Measurements from ENCODE around the gene SYPL1. TPM values are rescaled to one million over a fixed set of nuclear protein-coding genes. Genes with fewer than 3 reads are reported as not detected.
A peak's percentile ranks its signal among the peaks of the same experiment; 100 is the strongest.

The SYPL1 gene
- total RNA-seq (100 to 1,000 TPM in 1 of 10 donors, 10 to 100 TPM in 9; 63.9 to 121 (median 80.9) TPM), polyA plus RNA-seq (10 to 100 TPM; 58.5 to 59.9 TPM)
- long read RNA-seq, donor 1, transcript SYPL1-202 (5 exons, 2,151 nt): major isoform, 194 of 206 reads
- long read RNA-seq, donor 1, partial matches to known transcripts: 0 of 206 reads
- long read RNA-seq, donor 1, other reads (novel, unspliced or antisense): 11 of 206 reads
- long read RNA-seq, donor 2, transcript SYPL1-205 (6 exons, 1,193 nt): minor isoform, 6 of 206 reads
- long read RNA-seq, donor 2, transcript SYPL1-202 (5 exons, 2,151 nt): major isoform, 176 of 206 reads
- long read RNA-seq, donor 2, partial matches to known transcripts: 3 of 206 reads
- long read RNA-seq, donor 2, other reads (novel, unspliced or antisense): 20 of 206 reads
- long read RNA-seq, donor 3, transcript SYPL1-202 (5 exons, 2,151 nt): major isoform, 700 of 767 reads
- long read RNA-seq, donor 3, transcript SYPL1-201 (6 exons, 2,127 nt): minor isoform, 6 of 767 reads
- long read RNA-seq, donor 3, transcript SYPL1-205 (6 exons, 1,193 nt): minor isoform, 13 of 767 reads
- long read RNA-seq, donor 3, partial matches to known transcripts: 11 of 767 reads
- long read RNA-seq, donor 3, other reads (novel, unspliced or antisense): 37 of 767 reads

GRCh38 chr7:106112118-106112971, at the start of gene SYPL1:
Gene SYPL1 (minus strand): TSS chr7:106112312. CDS start chr7:106112208, 104 bp downstream.
- no peaks in the 10 kb centered on the region for H3K27me3 ChIP-seq
- 2 to 3% methylated on average over 49 to 76 of the region's 76 CpGs for WGBS, 2 donors
- TF ChIP-seq, protein P1, sequence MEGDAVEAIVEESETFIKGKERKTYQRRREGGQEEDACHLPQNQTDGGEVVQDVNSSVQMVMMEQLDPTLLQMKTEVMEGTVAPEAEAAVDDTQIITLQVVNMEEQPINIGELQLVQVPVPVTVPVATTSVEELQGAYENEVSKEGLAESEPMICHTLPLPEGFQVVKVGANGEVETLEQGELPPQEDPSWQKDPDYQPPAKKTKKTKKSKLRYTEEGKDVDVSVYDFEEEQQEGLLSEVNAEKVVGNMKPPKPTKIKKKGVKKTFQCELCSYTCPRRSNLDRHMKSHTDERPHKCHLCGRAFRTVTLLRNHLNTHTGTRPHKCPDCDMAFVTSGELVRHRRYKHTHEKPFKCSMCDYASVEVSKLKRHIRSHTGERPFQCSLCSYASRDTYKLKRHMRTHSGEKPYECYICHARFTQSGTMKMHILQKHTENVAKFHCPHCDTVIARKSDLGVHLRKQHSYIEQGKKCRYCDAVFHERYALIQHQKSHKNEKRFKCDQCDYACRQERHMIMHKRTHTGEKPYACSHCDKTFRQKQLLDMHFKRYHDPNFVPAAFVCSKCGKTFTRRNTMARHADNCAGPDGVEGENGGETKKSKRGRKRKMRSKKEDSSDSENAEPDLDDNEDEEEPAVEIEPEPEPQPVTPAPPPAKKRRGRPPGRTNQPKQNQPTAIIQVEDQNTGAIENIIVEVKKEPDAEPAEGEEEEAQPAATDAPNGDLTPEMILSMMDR (IDR thresholded peaks at IDR 0.05): peak in 4 of 9 donors; percentile 10 to 52 (median 46)
- H3K4me1 ChIP-seq: peaks cover 4 to 46% (median 40%) of the 10 kb centered on the region in 9 donors
- peak within 1 kb of the TSS; percentile 94 to 99 (median 98) for H3K27ac ChIP-seq
- DNase-seq (peak; percentile 93 to 95), ATAC-seq (peak; percentile 95 to 97 (median 96))
- H3K4me3 ChIP-seq: peak within 1 kb of the TSS; percentile 45 to 82 (median 70)
- H3K36me3 ChIP-seq: no peaks in the 10 kb centered on the region
- no peaks in the 10 kb centered on the region for H3K9me3 ChIP-seq
- intact Hi-C loops (cut with DNase I): loop anchor here in 7 of 10 donors (1.0 to 10.0 kb wide), 5 partner anchors 40 to 48 kb away; no protein-coding TSS in a partner anchor

- no peak for DNase-seq
- Histone ChIP-seq H3K4me1 (peaks cover 0 to 17% (median 10%) of the 10 kb centered on the region in 9 donors), H3K9me3 (peaks cover 0 to 5% (median 0%) of the 10 kb centered on the region in 11 donors), H3K27ac (no peak overlapping the region), H3K4me3 (no peak overlapping the region), H3K36me3 (no peaks in the 10 kb centered on the region), H3K27me3 (peaks cover 0 to 55% (median 0%) of the 10 kb centered on the region in 7 donors)
- intact Hi-C loops (cut with DNase I): loop anchor here in 6 of 10 donors (2.0 to 10.0 kb wide), 5 partner anchors 100 to 500 kb away; no protein-coding TSS in a partner anchor
- ATAC-seq: no peak
- WGBS, 2 donors: 80 to 89% methylated on average over 4 of the region's 4 CpGs
- TF ChIP-seq, protein P1 (IDR thresholded peaks at IDR 0.05): no peak
These were observed 42.9 kb upstream of the SYPL1 start for GRCh38 chr7:106155027-106155426.

GRCh38 chr7:106153891-106154449, 41.9 kb upstream of the SYPL1 start:
- 51 to 55% methylated on average over 15 of the region's 15 CpGs for WGBS, 2 donors
- Histone ChIP-seq H3K36me3 (no peaks in the 10 kb centered on the region), H3K4me3 (peak overlapping the region in 2 of 10 donors; percentile 2 to 23), H3K9me3 (no peaks in the 10 kb centered on the region), H3K27ac (no peak overlapping the region), H3K4me1 (peaks cover 0 to 17% (median 10%) of the 10 kb centered on the region in 9 donors), H3K27me3 (peaks cover 0 to 51% (median 0%) of the 10 kb centered on the region in 7 donors)
- DNase-seq: peak; percentile 82 to 85
- TF ChIP-seq, protein P1 (IDR thresholded peaks at IDR 0.05): peak; percentile 91 to 98 (median 96)
- intact Hi-C loops (cut with DNase I): loop anchor here (1.0 to 10.0 kb wide), 8 partner anchors 42 to 499 kb away; partner anchors contain the start of gene SYPL1 (in 2 of the 10)
- peak; percentile 92 to 99 (median 96) for ATAC-seq
